ENCODE data around the gene KAZN.

KAZN gene

GRCh38 chr1:14982029-14982428, 383.5 kb downstream of the KAZN start:
- DNase-seq (ENCODE audit: low read depth), result no peak

GRCh38 chr1:14983277-14983676, 384.8 kb downstream of the KAZN start:
- DNase-seq (ENCODE audit: low read depth), result no peak

GRCh38 chr1:14986168-14986567, 387.7 kb downstream of the KAZN start:
- DNase-seq (ENCODE audit: low read depth), result no peak

- DNase-seq (ENCODE audit: low read depth), result no peak
These were observed 389.5 kb downstream of the KAZN start for GRCh38 chr1:14987829-14988603.

- DNase-seq (ENCODE audit: low read depth), result no peak
These were observed 390.2 kb downstream of the KAZN start for GRCh38 chr1:14988636-14989035.

GRCh38 chr1:14989931-14990728, 391.6 kb downstream of the KAZN start:
- DNase-seq (ENCODE audit: low read depth), result no peak

- DNase-seq (ENCODE audit: low read depth), result no peak
These were observed 394.9 kb downstream of the KAZN start for GRCh38 chr1:14993414-14993813.

- DNase-seq (ENCODE audit: low read depth), result no peak
These were observed 395.7 kb downstream of the KAZN start for GRCh38 chr1:14994148-14994547.

GRCh38 chr1:14994841-14995437, 396.5 kb downstream of the KAZN start:
- DNase-seq (ENCODE audit: low read depth), result no peak

GRCh38 chr1:14996133-14997050, 397.9 kb downstream of the KAZN start:
- DNase-seq (ENCODE audit: low read depth), result no peak

- DNase-seq (ENCODE audit: low read depth), result no peak
These were observed 399.3 kb downstream of the KAZN start for GRCh38 chr1:14997646-14998276.

GRCh38 chr1:14999441-14999840, 401.0 kb downstream of the KAZN start:
- no peak for DNase-seq (ENCODE audit: low read depth)

GRCh38 chr1:15000030-15000429, 401.5 kb downstream of the KAZN start:
- DNase-seq (ENCODE audit: low read depth), result no peak

GRCh38 chr1:15000671-15001070, 402.2 kb downstream of the KAZN start:
- no peak for DNase-seq (ENCODE audit: low read depth)

GRCh38 chr1:15001317-15001915, 402.9 kb downstream of the KAZN start:
- DNase-seq (ENCODE audit: low read depth), result no peak

GRCh38 chr1:15002325-15002724, 403.8 kb downstream of the KAZN start:
- DNase-seq (ENCODE audit: low read depth), result no peak

GRCh38 chr1:15004396-15004795, 405.9 kb downstream of the KAZN start:
- no peak for DNase-seq (ENCODE audit: low read depth)

- no peak for DNase-seq (ENCODE audit: low read depth)
These were observed 406.6 kb downstream of the KAZN start for GRCh38 chr1:15005116-15005515.

GRCh38 chr1:15007368-15007767, 408.9 kb downstream of the KAZN start:
- no peak for DNase-seq (ENCODE audit: low read depth)

- DNase-seq (ENCODE audit: low read depth), result peak; percentile 40
These were observed 409.4 kb downstream of the KAZN start for GRCh38 chr1:15007842-15008241.

Measured in CMK (cell line).